HuH-7 (cell line): ENCODE results near the gene COL9A2.

Source experiments
- DNase-seq: peaks from one replicate; pipeline ENCODE4 v3.0.0; 2011; ENCODE audit warnings: low spot score

The COL9A2 gene

GRCh38 chr1:40318476-40318875 lies 1.4 kb upstream of the COL9A2 start:
- no peak for DNase-seq

- DNase-seq, result no peak
Measured at GRCh38 chr1:40317394-40318074, 448 bp upstream of the COL9A2 start.

DNA sequence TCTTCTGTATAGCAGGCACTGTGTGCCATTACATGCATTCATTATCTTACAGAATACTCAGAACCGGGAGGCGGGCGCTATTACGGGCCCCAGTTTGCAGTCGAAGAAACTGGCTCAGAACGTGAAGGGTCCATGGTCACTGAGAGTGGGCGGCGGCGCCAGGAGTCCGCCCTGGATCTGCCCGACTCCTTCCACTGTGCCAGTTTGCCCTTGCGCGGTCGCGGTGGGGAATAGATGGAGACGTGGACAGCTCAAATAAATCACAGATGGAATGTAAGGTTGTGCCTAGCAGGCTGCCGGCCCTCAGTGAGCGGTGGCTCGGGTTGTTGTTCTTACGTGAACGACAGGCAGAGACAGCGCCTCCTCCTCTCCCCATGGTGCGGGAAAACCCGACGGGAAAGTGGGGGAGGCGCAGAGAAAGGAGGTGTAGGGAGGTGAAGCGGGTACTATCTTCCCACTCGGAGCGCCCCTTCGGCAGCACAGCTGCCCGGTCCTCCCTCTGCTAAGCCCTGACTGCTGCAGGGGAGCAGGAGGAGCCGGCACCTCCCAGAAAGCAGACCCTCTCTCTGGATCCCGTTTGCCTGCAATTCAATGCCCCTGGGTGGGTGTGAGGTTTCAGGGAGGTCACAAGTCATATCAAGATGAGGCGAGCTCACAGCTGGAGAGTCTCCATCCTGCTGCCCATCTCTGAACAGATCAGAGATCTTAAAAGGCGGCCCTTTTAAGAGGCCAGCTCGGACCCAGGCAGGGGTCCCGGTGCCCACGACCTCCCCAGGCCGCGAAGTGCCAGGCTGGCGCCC lies 1.1 kb downstream of the COL9A2 start:
- DNase-seq, result peak; percentile 67

DNA sequence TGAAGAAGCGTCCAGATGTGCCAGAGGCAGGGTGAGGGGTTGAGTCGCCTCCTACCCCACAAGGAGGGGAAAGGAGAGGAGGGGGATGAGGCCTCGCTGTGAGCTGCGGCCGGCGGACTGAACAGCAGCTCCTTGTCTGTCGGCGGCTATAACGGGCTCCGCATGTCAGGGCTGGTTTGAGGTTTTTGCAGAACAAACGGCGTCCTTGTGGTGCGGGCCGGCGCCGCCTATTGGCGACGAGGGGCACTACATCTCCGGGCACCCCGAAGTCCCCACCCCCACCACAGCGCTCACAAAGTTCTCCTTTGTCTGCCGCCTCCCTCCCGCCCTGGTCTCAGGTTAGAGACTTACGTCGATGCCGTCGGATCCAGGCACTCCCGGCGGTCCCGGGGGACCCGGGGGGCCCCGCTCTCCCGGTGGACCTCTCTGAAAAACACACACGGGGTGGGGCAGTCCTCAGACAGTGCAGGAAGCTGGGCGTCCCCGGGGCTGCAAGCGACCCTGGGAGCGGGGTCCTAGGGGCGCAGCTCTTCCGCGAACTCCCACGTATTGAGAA lies 1.8 kb downstream of the COL9A2 start:
- DNase-seq, result peak; percentile 92

DNA sequence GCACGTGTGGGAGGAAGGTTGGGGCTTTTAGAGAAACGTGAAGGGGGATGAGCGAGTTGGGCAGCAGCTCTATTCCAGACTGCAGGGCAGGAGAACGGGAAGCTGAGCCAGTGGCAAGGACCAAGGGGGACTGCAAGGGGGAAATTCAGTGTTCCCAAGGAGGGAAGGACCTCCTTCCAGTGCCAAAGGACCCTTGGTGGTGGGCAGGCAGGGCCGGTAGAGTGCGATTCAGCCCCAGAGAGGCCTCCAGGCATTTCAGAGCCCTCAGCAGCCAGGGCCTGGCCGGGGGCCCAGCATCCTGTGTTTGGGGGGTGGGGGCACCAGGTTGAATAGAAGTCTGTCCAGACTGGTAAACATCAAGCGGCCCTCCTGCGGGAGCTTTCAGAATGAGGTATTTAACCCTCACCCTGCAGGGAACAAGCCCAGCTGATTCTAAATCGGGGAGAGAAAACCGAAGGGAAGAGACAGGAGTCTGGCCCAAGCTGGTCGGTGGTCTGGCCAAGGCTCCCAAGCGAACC lies 2.3 kb downstream of the COL9A2 start:
- DNase-seq, result no peak

- no peak for DNase-seq
Measured at GRCh38 chr1:40313958-40314720, 2.9 kb downstream of the COL9A2 start.

DNA sequence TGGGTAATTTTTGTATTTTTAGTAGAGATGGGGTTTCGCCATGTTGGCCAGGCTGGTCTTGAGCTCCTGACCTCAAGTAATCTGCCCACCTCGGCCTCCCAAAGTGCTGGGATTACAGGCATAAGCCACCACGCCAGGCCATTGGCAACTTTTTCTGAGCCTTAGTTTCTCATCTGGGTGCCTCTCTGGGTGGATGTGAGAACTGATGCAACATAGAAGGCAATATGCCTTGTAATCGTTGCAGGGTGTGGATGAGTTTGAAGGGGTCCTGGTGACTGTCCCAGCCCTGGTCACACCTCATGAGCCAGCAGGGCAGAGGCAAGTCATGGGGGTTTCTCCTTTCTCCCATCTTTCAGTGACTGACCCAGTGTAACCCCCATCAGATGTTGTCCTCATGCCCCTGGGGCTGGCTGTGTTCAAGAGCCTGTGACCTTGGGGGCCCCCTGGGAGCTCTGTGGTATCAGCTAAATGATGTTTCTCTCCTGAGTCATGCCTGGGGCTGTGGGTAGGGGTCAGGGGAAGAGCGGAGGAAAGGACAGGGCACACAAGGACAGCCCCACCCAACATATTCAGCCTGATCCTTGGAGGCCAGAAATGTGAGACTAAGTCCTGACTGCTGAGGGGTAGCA lies 3.6 kb downstream of the COL9A2 start:
- no peak for DNase-seq

GRCh38 chr1:40312238-40313205 lies 4.6 kb downstream of the COL9A2 start:
- peak; percentile 56 for DNase-seq

GRCh38 chr1:40311692-40312091 lies 5.4 kb downstream of the COL9A2 start:
- no peak for DNase-seq

DNA sequence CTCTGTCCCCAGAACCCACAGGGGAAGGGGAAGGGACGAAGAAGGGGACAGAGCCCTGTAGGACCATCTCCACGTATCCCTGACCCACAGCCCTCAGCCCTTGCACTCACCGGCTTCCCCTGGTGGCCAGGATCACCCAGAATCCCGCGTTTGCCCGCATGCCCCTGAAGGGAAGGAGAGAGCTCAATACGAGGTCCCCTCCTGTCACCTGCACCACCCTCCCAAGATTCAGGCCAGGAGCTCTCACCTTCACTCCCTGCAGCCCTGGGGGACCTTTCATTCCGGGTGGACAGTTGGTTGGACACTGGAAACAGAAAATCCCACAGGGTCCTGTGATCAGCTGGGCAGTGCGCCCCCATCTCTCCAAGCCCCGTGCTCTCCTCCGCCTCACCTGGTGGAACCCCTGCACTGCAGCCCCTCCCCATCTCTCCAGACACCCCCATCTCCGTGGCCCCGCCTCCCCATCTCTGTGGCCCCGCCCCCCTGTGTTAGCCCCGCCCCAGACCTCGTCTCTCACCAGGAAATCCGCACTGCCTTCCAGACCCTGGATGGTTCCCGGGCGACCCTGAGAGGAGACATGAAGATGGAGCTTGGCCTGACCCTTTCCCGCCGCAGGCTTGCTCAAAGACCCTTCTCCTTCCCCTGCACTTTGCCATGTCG lies 6.0 kb downstream of the COL9A2 start:
- no peak for DNase-seq

DNA sequence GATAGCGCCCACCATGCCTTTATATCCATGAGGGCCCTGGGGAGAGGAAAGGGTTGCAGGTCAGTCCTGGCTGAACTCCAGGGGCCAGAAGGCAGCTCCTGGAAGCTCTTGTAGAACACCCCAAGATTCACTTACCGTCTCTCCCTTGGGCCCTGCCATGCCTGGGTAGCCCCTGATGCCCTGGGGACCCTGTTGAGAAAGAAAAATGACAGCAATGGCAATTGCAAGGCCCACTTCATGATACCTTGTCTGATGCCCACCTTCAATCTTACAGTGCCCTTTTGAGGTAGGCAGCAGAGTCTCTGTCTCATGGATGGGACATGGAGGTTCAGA lies 7.0 kb downstream of the COL9A2 start:
- DNase-seq, result no peak

DNA sequence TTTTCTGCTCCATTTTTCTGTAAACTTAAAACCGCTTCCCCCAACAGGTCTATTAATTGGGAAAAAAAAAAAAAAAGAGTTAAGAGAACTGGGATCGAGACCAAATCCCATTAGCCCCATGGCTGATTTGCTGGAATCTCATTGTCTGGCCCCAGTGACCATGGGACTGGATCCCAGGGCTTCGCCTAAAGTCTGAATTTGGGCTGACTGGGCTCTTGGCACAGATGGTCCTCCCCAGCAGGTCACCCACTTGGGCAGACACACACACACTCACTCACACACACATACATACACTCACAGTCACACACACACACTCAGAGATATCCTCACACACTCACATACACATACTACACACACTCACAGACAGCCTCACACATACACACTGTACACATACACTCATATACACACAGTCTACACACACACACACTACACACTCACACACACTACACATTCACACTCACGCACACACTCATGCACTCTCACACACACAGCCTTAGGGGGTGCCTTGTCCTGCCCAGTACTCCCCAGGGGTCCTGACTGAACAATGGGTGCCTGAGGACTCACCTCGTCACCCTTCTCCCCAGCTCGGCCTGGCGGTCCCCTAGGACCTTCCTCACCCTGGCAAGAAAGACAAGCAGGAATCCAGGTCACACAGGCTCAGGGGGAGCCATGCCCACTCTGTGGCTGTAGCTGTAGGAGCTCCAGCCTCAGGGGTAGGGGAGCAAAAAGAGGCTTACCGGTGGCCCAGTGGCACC lies 7.5 kb downstream of the COL9A2 start:
- DNase-seq, result no peak

DNA sequence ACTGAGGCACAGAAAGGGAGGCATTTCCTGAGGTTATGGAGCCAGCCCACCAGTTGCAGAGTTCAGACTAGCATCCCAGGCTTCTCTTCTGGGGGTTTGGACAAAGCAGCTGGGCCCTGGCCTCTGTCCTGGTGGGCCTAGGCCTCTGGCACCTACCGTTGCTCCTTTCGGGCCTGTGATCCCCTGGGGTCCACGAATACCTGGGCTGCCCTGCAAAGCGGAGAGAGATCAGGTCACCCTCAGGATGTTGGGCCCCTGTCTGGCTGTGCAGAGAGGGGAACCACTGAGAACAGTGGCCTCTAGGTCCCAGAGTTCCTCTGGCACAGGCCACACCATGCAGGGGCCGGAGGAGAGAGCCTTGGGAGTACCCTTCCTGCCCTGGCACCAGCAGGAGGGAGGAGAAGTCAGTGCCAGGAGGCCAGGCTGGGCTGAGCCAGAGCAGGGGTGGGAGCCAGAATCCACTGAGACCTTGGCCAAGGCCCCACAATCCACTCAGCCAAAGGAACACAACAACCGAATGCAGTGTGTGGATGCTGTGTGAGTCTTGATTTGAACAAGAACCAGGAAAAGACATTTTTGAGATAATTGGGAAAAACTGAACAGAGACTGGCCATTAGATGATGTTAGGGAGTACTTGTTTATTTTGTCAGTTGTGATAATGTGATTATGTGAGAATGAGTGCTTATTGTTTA lies 8.9 kb downstream of the COL9A2 start:
- DNase-seq, result no peak

GRCh38 chr1:40307186-40307585 lies 9.9 kb downstream of the COL9A2 start:
- DNase-seq, result no peak

DNA sequence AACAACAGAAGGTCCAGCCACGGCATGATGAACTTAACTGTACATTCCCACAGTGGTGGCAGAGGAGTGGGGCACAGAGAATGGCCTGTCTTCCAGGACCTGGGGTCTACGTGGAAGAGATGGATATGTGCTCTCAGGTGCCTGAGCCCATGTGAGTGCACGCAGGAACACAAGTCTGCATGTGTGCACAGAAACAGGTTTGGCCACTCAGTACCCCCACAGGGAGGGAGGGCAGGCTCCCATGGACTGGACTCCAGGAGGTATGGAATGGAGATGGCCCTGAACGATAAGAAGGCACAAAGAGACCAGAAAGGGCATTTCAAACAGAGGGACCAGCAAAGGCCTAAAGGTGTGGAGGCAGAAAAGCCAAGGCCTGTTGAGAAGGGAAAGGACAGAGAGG lies 10.8 kb downstream of the COL9A2 start:
- DNase-seq, result no peak

DNA sequence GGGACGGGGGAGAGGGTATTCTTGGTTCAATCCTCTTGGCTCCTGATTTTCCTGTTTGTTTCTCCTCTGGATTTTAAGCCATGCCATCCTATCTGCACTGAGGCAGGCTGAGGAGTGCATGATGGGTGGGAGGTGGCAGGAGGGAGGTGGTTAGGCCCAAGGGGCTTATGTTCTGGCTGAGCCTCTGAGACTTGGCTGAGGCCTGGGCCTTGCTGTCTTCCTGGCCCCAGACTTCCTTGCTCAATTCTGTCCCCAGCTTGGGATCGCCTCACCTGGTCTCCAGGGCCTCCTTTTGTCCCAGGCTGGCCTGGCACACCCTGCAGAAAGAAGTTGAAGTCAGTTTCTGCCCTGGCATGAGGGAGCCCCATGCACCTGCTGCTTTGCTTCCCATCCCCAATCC lies 11.2 kb downstream of the COL9A2 start:
- DNase-seq, result no peak

GRCh38 chr1:40305451-40305850 lies 11.6 kb downstream of the COL9A2 start:
- DNase-seq, result no peak

DNA sequence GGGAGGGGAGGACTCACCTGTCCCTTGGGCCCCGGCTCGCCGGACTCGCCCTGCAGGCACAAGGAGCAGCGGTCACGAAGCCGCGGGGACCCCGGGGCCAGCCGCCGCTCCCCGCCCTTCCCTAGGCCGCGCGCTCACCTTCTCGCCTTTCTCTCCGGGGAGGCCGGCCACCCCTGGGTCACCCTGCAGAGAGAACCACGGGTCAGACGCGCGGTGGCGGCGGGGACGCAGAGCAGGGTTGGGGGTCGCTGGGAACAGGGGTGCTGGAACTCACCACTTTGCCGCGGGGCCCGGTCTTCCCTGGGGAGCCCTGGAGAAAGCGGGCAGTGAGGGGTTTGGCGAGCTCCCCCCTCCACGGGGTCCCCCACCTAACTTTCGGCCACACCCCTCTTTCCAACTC lies 13.3 kb downstream of the COL9A2 start:
- DNase-seq, result no peak
